Sigmoid colon (tissue), 7 donors: Measurements from ENCODE around the gene CAV3. TPM values are rescaled to one million over a fixed set of nuclear protein-coding genes. Genes with fewer than 3 reads are reported as not detected.

ENCODE experiments used
- DNase-seq: peaks from one replicate; pipeline ENCODE4 v3.0.0-alpha.2; 2019
- H3K27ac ChIP-seq, 4 donors: fragments of 200-600 bp; sonication (generic); one replicate each; pipeline ENCODE4 v1.5.1; 2016 to 2019; ENCODE audit warnings: mild to moderate bottlenecking in 1 of 4
- H3K27me3 ChIP-seq, 3 donors: fragments of 200-600 bp; sonication (generic); one replicate each; pipeline ENCODE4 v1.5.1; 2019; ENCODE audit warnings: mild to moderate bottlenecking in 1 of 3
- H3K36me3 ChIP-seq, 4 donors: fragments of 200-600 bp; sonication (generic); one replicate each; pipeline ENCODE4 v1.5.1; 2016 to 2019
- H3K4me1 ChIP-seq, 4 donors: fragments of 200-600 bp; sonication (generic); one replicate each; pipeline ENCODE4 v1.5.1; 2017 to 2019
- H3K4me3 ChIP-seq, 4 donors: fragments of 200-600 bp; sonication (generic); one replicate each; pipeline ENCODE4 v1.5.1; 2017 to 2019; ENCODE audit warnings: mild to moderate bottlenecking in 2 of 4, moderate library complexity in 1 of 4
- H3K9me3 ChIP-seq, 4 donors: fragments of 200-600 bp in 3 of 4; sonication (generic) in 3 of 4; one replicate each; pipeline versions ENCODE4 v1.5.1 to v1.6.1; 2013 to 2019
- CTCF ChIP-seq, 4 experiments: fragments of 450-650 bp in 3 of 4; fragments of 200-600 bp in 1 of 4; IDR thresholded peaks; one replicate each; pipeline ENCODE4 v1.5.1; 2016 to 2019; ENCODE audit warnings: antibody characterized with exemption in 4 of 4, mild to moderate bottlenecking in 3 of 4, moderate library complexity in 2 of 4
- EP300 ChIP-seq, 4 donors: sonication (generic); formaldehyde crosslinking; IDR thresholded peaks; one replicate each; pipeline ENCODE4 v1.6.1; 2017; ENCODE audit warnings: antibody characterized with exemption in 4 of 4
- POLR2A ChIP-seq, 2 donors: fragments of 450-650 bp; IDR thresholded peaks; one replicate each; pipeline ENCODE4 v1.6.1; 2016; ENCODE audit warnings: antibody characterized with exemption in 2 of 2, mild to moderate bottlenecking in 2 of 2, moderate library complexity in 2 of 2
- POLR2AphosphoS5 ChIP-seq, 4 donors: sonication (generic); formaldehyde crosslinking; IDR thresholded peaks; one replicate each; pipeline ENCODE4 v1.6.1; 2017; ENCODE audit warnings: antibody characterized with exemption in 4 of 4
- WGBS, 2 donors: extraction: QIAGEN DNeasy Blood & Tissue Kit; methylation state at CpG; one replicate each; pipeline ENCODE4 v1.1.7; 2013; 5-methylcytosine and 5-hydroxymethylcytosine counted together
- intact Hi-C: fragments of 100-400 bp; cut with DNase I; formaldehyde crosslinking; loops from one replicate; pipeline ENCODE4 v1.15.1; 2023
- polyA plus RNA-seq, 3 donors: library from polyadenylated mRNA; stranded (reverse); fragments of 200-250 nt; gene quantifications; one replicate each; pipeline ENCODE4 v1.2.3, GENCODE V29; 2013
- total RNA-seq, 4 donors: library from RNA; depleted of rRNA; stranded (reverse); fragments of >200 nt; gene quantifications; one replicate each; pipeline ENCODE4 v1.1.0, GENCODE V29; 2016
- donor health status: healthy with polysubstance abuse.
- donor health status: Bipolar disorder and iron deficiency.
- donor health status: healthy.

CAV3 gene
- total and polyA plus RNA-seq, 7 donors: 0.06 to 0.60 TPM; not detected in 5

GRCh38 chr3:8722808-8723207 lies 10.8 kb upstream of the CAV3 start:
- intact Hi-C loops: no loop called here
- Histone ChIP-seq H3K27ac (no peak overlapping the region), H3K36me3 (no peaks in the 10 kb centered on the region), H3K4me3 (no peak overlapping the region), H3K9me3 (peaks cover 0 to 3% (median 0%) of the 10 kb centered on the region in 4 donors), H3K27me3 (no peaks in the 10 kb centered on the region), H3K4me1 (no peaks in the 10 kb centered on the region)
- 78 to 81% methylated on average over 5 of the region's 5 CpGs for WGBS, 2 donors
- TF ChIP-seq EP300 (IDR thresholded peaks at IDR 0.05) (no peak), POLR2A (IDR thresholded peaks at IDR 0.05) (no peak), POLR2AphosphoS5 (IDR thresholded peaks at IDR 0.05) (no peak), CTCF (IDR thresholded peaks at IDR 0.05) (no peak)
- DNase-seq: no peak

GRCh38 chr3:8723612-8724011 lies 10.0 kb upstream of the CAV3 start:
- peaks cover 0 to 3% (median 0%) of the 10 kb centered on the region in 4 donors for H3K9me3 ChIP-seq
- no peaks in the 10 kb centered on the region for H3K36me3 ChIP-seq
- no peak overlapping the region for H3K4me3 ChIP-seq
- H3K4me1 ChIP-seq: no peaks in the 10 kb centered on the region
- TF ChIP-seq POLR2AphosphoS5 (IDR thresholded peaks at IDR 0.05): no peak
- TF ChIP-seq EP300 (IDR thresholded peaks at IDR 0.05): no peak
- TF ChIP-seq POLR2A (IDR thresholded peaks at IDR 0.05): no peak
- no peak for TF ChIP-seq CTCF (IDR thresholded peaks at IDR 0.05)
- H3K27me3 ChIP-seq: no peaks in the 10 kb centered on the region
- 63 to 68% methylated on average over 3 of the region's 3 CpGs for WGBS, 2 donors
- intact Hi-C loops: no loop called here
- no peak for DNase-seq
- H3K27ac ChIP-seq: no peak overlapping the region

GRCh38 chr3:8724108-8724752 lies 9.4 kb upstream of the CAV3 start:
- intact Hi-C loops: no loop called here
- H3K36me3 ChIP-seq: no peaks in the 10 kb centered on the region
- H3K9me3 ChIP-seq: peaks cover 0 to 3% (median 0%) of the 10 kb centered on the region in 4 donors
- DNase-seq: no peak
- H3K27me3 ChIP-seq: no peaks in the 10 kb centered on the region
- no peak for TF ChIP-seq POLR2A (IDR thresholded peaks at IDR 0.05)
- TF ChIP-seq POLR2AphosphoS5 (IDR thresholded peaks at IDR 0.05): no peak
- TF ChIP-seq EP300 (IDR thresholded peaks at IDR 0.05): no peak
- no peak for TF ChIP-seq CTCF (IDR thresholded peaks at IDR 0.05)
- no peak overlapping the region for H3K27ac ChIP-seq
- no peaks in the 10 kb centered on the region for H3K4me1 ChIP-seq
- H3K4me3 ChIP-seq: no peak overlapping the region
- 62 to 74% methylated on average over 3 of the region's 3 CpGs for WGBS, 2 donors

GRCh38 chr3:8727605-8728512 lies 5.7 kb upstream of the CAV3 start:
- H3K4me1 ChIP-seq: no peaks in the 10 kb centered on the region
- H3K27ac ChIP-seq: no peak overlapping the region
- H3K4me3 ChIP-seq: no peak overlapping the region
- intact Hi-C loops: no loop called here
- TF ChIP-seq EP300 (IDR thresholded peaks at IDR 0.05) (no peak), CTCF (IDR thresholded peaks at IDR 0.05) (no peak), POLR2AphosphoS5 (IDR thresholded peaks at IDR 0.05) (no peak), POLR2A (IDR thresholded peaks at IDR 0.05) (no peak)
- no peaks in the 10 kb centered on the region for H3K36me3 ChIP-seq
- no peaks in the 10 kb centered on the region for H3K27me3 ChIP-seq
- WGBS, 2 donors: 57 to 80% methylated on average over 9 of the region's 9 CpGs
- peaks cover 0 to 3% (median 0%) of the 10 kb centered on the region in 4 donors for H3K9me3 ChIP-seq
- DNase-seq: no peak
